Measurements from ENCODE around the gene EHMT1.
A peak's percentile ranks its signal among the peaks of the same experiment; 100 is the strongest.

Gene EHMT1

GRCh38 chr9:137741330-137741729 lies 122.5 kb downstream of the EHMT1 start:
- DNase-seq (ENCODE audit: low spot score) = no peak

DNA sequence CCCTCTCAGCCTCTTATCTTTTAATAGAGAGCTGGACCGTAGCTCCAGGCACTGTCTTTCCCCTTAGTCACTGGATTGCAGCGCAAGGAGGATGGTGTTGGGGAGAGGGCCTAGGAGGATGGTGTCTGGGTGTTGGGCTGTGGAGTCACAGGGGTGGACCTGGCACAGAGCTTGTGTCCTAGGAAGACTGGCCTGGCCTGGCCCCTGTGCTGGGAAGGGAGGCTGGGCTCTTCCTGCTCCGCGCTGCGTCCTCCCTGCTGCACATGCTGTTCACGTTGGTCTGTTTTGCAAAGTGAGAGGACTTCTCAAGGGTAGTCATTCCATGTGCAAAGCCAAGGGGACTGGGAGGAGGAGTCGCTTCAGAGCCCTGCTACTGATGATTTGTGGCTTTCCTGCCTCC lies 123.9 kb downstream of the EHMT1 start:
- no peak for DNase-seq (ENCODE audit: low spot score)

DNA sequence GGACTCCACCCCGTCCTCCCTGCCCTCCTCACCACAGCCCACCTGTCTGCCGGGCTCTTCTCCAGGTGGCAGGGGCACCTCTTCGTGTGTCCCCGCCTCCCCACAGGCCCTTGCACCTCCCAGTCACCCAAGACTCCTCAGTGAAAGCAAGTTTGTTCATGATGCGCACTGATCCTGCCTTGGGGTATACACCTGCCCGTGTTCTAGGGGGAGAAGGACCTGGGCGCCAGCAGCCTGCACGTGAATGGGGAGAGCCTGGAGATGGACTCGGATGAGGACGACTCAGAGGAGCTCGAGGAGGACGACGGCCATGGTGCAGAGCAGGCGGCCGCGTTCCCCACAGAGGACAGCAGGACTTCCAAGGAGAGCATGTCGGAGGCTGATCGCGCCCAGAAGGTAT lies 124.9 kb downstream of the EHMT1 start:
- DNase-seq (ENCODE audit: low spot score) = no peak

- peak; percentile 25 for DNase-seq (ENCODE audit: low spot score)
Observed at GRCh38 chr9:137744632-137745183, 125.9 kb downstream of the EHMT1 start.

DNA sequence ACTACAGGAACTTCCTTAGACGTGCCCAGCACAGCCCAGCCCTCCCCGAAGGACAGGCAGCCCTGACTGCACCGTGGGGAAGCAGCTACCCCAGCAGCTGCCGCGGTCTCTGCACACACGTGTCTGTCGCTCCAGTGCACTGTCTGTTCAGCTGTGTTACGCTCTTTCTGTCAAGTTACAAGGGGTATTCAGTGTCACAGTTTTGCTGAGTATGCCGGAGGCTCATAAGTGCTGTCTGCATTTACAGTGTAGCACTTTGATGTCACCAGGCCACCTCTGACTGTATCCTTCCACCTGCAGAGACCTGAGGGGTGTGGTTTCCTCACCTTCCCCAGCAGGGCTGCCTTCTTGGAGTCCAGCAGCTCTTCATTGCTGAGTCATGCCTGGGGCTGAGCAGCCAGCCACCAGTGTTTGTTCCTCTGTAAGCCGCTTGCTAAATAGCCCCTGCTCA lies 126.8 kb downstream of the EHMT1 start:
- DNase-seq (ENCODE audit: low spot score) = peak; percentile 82

DNA sequence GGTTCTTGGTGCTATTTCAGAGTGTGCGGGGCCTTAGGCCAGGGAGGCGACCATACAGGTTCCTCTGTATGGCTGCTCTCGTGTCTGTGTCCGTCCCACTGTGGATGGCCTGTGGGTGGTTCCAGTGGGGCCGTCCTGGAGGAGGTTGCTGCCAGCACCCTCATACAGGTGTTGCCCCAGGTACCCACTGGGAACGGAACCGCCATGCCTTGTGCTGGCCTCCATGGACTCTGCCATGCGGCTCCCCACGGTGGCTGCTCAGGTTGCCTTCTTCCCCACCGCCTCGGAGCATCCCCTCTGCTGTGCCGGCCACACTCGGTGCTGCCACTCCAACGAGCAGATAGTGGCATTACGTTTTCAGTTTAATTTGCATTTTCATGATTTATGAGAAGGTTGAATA lies 129.5 kb downstream of the EHMT1 start:
- no peak for DNase-seq (ENCODE audit: low spot score)

DNA sequence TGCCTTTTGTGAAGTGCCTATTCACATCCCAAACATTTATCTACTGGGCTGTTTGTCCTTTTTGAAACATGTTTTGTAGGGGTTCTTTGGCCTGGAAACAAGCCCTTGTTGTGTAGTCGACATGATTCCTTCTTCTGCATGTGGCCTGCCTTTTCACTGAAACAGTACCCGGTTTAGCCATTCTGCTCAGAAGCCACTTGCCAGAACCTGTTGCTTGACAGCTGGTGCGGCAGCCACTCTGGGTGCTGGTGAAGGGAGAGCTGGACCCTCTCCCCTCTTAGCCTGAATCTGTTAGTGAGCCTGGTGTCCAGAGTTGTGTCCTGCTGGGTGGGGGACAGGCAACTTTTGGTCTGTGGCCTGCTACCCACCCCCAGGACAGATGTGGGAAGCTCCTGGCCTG lies 129.9 kb downstream of the EHMT1 start:
- DNase-seq (ENCODE audit: low spot score) = no peak

GRCh38 chr9:137749511-137749910 lies 130.7 kb downstream of the EHMT1 start:
- no peak for DNase-seq (ENCODE audit: low spot score)

DNA sequence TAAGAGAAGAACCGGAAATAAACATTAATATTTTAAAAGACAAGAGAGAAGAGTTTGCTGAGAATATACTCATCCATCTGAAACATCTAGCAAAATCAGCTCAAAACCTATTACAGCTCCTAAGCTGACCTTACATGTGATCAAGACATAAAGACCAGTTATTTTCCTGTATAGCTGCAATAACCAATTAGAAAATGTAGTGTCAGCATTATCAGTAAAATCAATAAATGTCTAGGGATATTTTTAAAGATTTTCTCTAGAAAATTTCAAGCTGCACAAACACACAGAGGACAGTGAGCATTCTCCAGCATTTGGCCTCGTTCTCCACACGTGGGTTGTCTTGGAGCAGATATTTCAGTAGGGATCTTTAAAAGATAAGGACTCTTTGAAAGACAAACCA lies 131.2 kb downstream of the EHMT1 start:
- no peak for DNase-seq (ENCODE audit: low spot score)

DNA sequence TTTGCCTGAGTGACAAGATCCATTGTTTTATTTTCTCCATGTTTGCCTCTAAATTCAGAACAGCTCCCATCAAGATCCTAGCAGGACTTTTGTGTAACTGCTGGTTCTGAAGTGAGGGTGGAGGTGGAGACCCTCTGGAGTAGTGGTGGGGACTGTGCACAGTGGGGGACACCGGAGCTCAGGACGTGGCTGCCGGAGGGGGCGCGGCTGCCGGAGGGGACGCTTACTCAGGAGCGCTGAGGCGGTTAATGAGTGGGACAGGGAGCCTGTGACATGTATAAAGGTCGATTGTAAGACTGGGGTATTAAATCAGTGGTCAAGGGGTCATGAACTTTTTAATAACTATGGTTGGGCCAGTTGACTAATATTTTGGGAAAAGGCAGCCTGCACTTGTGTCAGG lies 131.8 kb downstream of the EHMT1 start:
- DNase-seq (ENCODE audit: low spot score) = no peak

GRCh38 chr9:137751616-137752015 lies 132.8 kb downstream of the EHMT1 start:
- DNase-seq (ENCODE audit: low spot score) = no peak

- no peak for DNase-seq (ENCODE audit: low spot score)
Observed at GRCh38 chr9:137752426-137752825, 133.6 kb downstream of the EHMT1 start.

DNA sequence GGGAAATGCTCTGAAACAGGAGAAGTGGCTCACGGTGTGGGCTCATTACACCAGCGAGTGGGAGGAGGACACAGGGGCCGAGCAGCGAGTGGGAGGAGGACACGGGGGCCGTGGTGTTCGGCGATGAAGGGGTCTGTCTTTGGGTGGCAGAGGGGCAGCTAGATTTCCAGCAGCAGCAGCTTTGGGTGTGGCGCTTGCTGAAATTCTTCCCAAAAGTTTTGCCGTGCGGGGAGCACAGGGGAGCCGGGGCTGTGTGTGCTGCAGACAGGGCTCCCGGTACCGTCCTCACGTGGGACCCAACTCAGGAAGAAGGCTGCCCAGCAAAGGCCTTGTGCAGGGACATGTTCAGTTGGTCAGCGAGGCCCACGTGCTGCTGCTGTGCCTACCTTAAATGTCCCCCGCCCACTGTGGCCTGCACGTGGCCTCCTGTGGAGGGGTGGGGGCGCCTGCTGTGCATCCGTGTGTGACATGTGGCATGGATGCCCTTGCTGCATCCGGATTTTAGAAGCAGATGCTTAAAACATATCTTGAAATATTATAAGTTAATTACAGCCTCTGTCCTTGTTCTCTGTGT lies 134.5 kb downstream of the EHMT1 start:
- DNase-seq (ENCODE audit: low spot score) = no peak

GRCh38 chr9:137755261-137755927 lies 136.6 kb downstream of the EHMT1 start:
- DNase-seq (ENCODE audit: low spot score) = no peak

DNA sequence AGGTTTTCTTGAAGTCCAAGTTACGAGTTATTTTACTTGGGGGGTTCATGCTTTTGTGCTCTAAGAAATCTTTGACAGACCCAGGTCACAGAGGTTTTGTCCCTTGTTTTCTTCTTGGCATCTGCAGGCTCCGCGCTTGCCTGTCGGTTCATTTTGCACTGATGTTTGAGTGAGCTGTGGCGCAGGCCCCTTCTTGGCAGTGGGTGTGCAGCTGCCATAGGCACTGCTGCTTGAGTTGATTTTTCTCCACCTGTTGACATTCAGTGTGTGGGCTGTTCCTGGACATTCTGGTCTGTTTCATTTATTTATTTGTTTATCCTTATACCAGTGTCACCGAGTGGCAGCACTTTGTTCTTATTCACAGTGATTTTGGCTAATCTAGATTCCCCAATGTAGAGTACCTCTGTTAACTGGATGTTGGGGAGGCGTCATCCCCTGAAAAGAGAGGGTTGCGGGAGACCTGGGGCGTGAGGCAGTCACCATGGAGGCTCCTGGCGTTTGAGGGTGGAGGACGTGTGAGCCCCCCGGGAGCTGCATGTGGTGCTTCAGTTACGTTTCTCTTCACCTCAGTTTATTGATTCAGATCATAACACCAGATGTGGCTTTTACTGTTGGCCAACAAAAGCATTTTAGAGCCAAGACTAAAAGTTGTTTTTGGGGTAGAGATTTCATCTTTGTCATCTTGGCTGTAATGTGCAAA lies 137.4 kb downstream of the EHMT1 start:
- no peak for DNase-seq (ENCODE audit: low spot score)

- DNase-seq (ENCODE audit: low spot score) = no peak
Observed at GRCh38 chr9:137757139-137757538, 138.3 kb downstream of the EHMT1 start.

DNA sequence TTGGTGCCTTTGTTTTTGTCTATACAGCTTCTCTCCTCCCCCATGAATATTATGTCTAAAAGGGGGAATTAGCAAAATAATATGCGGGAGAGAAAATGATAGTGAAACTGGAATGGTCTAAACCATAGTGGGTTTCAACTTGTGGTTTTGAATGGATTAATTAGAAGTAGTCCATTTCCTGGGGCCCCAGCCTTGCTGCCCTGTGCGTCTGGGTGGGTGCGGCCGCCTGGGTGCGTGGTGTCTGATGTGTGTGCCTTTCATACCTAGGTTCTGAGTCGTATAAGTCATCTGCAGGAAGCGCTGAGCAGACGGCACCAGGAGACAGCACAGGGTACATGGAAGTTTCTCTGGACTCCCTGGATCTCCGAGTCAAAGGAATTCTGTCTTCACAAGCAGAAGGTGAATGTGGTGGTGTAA lies 138.8 kb downstream of the EHMT1 start:
- DNase-seq (ENCODE audit: low spot score) = peak; percentile 44

- DNase-seq (ENCODE audit: low spot score) = no peak
Observed at GRCh38 chr9:137758067-137758466, 139.3 kb downstream of the EHMT1 start.

- DNase-seq (ENCODE audit: low spot score) = peak; percentile 76
Observed at GRCh38 chr9:137759117-137759516, 140.3 kb downstream of the EHMT1 start.

DNA sequence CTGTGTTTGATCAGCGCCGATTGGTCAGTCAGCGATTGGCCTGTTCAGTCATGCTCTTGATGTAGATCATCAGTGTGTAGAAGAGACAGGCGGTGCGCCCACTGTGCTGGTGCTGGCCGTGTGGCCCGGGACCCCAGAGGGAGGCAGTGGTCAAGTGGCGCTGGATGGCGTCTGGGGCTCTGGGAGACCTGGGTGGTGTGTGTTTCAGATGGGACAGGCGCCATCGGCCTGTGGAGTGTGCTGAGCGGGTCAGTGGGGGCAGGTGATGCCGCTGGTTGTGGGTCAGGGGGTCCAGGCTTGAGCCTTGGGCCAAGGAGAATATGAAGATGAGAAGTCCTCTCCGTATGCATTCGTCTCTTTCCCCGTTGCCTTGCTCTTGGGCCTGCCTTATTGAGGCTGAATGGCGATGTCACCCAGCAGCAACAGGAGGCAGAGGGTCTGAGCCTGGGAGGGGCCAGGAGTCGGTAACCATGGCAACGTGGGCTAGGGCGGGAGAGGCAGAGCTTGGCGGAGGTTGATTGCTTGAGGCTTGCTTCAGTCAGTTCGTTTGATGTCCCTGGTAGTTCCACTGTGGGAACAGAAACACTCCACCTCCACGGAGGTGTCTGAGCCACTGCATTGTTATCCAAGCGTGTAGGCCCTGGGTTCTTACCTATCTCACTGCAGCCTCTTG lies 141.0 kb downstream of the EHMT1 start:
- peak; percentile 49 for DNase-seq (ENCODE audit: low spot score)

DNA sequence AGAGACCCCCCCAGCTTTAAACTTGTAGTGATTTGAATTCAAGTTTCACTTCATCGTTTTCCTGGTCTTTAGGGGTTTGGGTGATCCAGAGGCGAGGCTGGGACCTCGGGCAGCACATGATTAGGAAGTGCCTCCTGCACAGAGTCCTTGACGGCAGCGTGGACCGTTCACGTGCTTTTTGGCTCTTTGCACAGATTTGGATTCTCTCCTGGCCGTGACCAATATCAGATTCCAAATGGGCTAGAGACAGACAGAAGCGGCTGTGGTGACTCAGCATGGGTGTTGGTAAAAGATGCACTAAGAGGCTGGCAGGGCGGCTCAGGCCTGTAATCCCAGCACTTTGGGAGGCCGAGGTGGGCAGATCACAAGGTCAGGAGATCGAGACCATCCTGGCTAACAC lies 141.6 kb downstream of the EHMT1 start:
- no peak for DNase-seq (ENCODE audit: low spot score)

- peak; percentile 62 for DNase-seq (ENCODE audit: low spot score)
Observed at GRCh38 chr9:137761032-137761431, 142.2 kb downstream of the EHMT1 start.

GRCh38 chr9:137761793-137762192 lies 143.0 kb downstream of the EHMT1 start:
- DNase-seq (ENCODE audit: low spot score) = no peak
